ENCODE measurements around the gene HMG20A. TPM values are rescaled to one million over a fixed set of nuclear protein-coding genes. Genes with fewer than 3 reads are reported as not detected.

The HMG20A gene
- total and polyA plus RNA-seq, 2 of the 13 experiments (the other 11 are each of a cell fraction or from before 2014, with no cell fraction given): 28.0 to 35.2 TPM

GRCh38 chr15:77376770-77377169 lies 43.9 kb upstream of the HMG20A start:
- intact Hi-C loops (cut with micrococcal nuclease; ENCODE audit: unreplicated experiment) (no loop called here), in situ Hi-C loops (cut with HindIII; ENCODE audit: extremely low pct_ligation_motif_present, low pct_unique_long_range_greater_than_20kb) (no loop called here)
- Histone ChIP-seq H4K20me1 (ENCODE audit: insufficient read depth, low read length) (no peaks in the 10 kb centered on the region), H3K36me3 (replicated peaks in 1 of 2; ENCODE audit: control insufficient read depth in 1 of 2, insufficient read depth in 2 of 2, low read length in 2 of 2) (no peaks in the 10 kb centered on the region), H3K27ac (ENCODE audit: extremely low read length, insufficient read depth, low read length) (no peak overlapping the region), H3K4me2 (ENCODE audit: low read depth, low read length) (no peak overlapping the region), H3K9me3 (ENCODE audit: low read length) (no peaks in the 10 kb centered on the region), H3K4me3 (replicated peaks in 1 of 3; ENCODE audit: insufficient read depth in 1 of 3, low read depth in 2 of 3, low read length in 3 of 3) (no peak overlapping the region), H3K4me1 (ENCODE audit: insufficient read depth, low read length) (no peaks in the 10 kb centered on the region), H3K27me3 (ENCODE audit: control insufficient read depth in 1 of 2, insufficient read depth in 2 of 2, low read length in 2 of 2) (no peaks in the 10 kb centered on the region), H3K79me2 (ENCODE audit: insufficient read depth, low read length) (peaks cover 17% of the 10 kb centered on the region), H2AFZ (ENCODE audit: low read length) (no peak overlapping the region), H3K9ac (ENCODE audit: insufficient read depth, low read depth, low read length) (no peak overlapping the region)
- FAIRE-seq (no peak), ATAC-seq (no peak), DNase-seq (ENCODE audit: low spot score) (no peak)
- 97% methylated on average over 1 of the region's 1 CpG for WGBS (ENCODE audit: low lambda C conversion rate)
- BruUV-seq (replicated peaks): no TSS peak
- ChIA-PET POLR2A (no interaction called here), CTCF (ENCODE audit: low intra/inter-chr PET ratio, low total read pairs) (no interaction called here)
- no peak for TF ChIP-seq FOXC1 (CRISPR knock-in tag; IDR thresholded peaks at IDR 0.05; ENCODE audit: borderline replicate concordance)
- no peak for TF ChIP-seq MYC (CRISPR knock-in tag; IDR thresholded peaks at IDR 0.05; ENCODE audit: borderline replicate concordance)
- no peak for TF ChIP-seq NFIB (CRISPR knock-in tag; IDR thresholded peaks at IDR 0.05; ENCODE audit: borderline replicate concordance)
- no peak for TF ChIP-seq ATM (IDR thresholded peaks at IDR 0.05; ENCODE audit: borderline replicate concordance)
- TF ChIP-seq ZNF143 (CRISPR knock-in tag; IDR thresholded peaks at IDR 0.05): no peak
- TF ChIP-seq PLRG1 (conservative IDR thresholded peaks at IDR 0.05): no peak

GRCh38 chr15:77380033-77380432 lies 40.7 kb upstream of the HMG20A start:
- no peaks in the 10 kb centered on the region for H4K20me1 ChIP-seq (ENCODE audit: insufficient read depth, low read length)
- H3K27me3 ChIP-seq (ENCODE audit: control insufficient read depth in 1 of 2, insufficient read depth in 2 of 2, low read length in 2 of 2): no peaks in the 10 kb centered on the region
- no peak for FAIRE-seq
- H3K4me2 ChIP-seq (ENCODE audit: low read depth, low read length): no peak overlapping the region
- POLR2A ChIA-PET: no interaction called here
- ATAC-seq: no peak
- H3K79me2 ChIP-seq (ENCODE audit: insufficient read depth, low read length): peaks cover 14% of the 10 kb centered on the region
- no peak overlapping the region for H3K27ac ChIP-seq (ENCODE audit: extremely low read length, insufficient read depth, low read length)
- H3K4me1 ChIP-seq (ENCODE audit: insufficient read depth, low read length): no peaks in the 10 kb centered on the region
- no peak overlapping the region for H3K9ac ChIP-seq (ENCODE audit: insufficient read depth, low read depth, low read length)
- no peaks in the 10 kb centered on the region for H3K36me3 ChIP-seq (replicated peaks in 1 of 2; ENCODE audit: control insufficient read depth in 1 of 2, insufficient read depth in 2 of 2, low read length in 2 of 2)
- no peak overlapping the region for H2AFZ ChIP-seq (ENCODE audit: low read length)
- in situ Hi-C loops (cut with HindIII; ENCODE audit: extremely low pct_ligation_motif_present, low pct_unique_long_range_greater_than_20kb) (no loop called here), intact Hi-C loops (cut with micrococcal nuclease; ENCODE audit: unreplicated experiment) (no loop called here)
- CTCF ChIA-PET (ENCODE audit: low intra/inter-chr PET ratio, low total read pairs): no interaction called here
- TF ChIP-seq ZNF468 (CRISPR knock-in tag; IDR thresholded peaks at IDR 0.05) (no peak), E2F1 (CRISPR knock-in tag; IDR thresholded peaks at IDR 0.05) (no peak), FOSL2 (CRISPR knock-in tag; IDR thresholded peaks at IDR 0.05) (no peak), SRF (IDR thresholded peaks at IDR 0.05; ENCODE audit: low read depth, low read length) (no peak), KAT2B (IDR thresholded peaks at IDR 0.05; ENCODE audit: borderline replicate concordance, low read depth, low read length) (peak; percentile 76; the same call in 1 of the 2 replicates), ZBTB4 (CRISPR knock-in tag; IDR thresholded peaks at IDR 0.05; ENCODE audit: borderline replicate concordance) (no peak)
- no peaks in the 10 kb centered on the region for H3K9me3 ChIP-seq (ENCODE audit: low read length)
- no peak overlapping the region for H3K4me3 ChIP-seq (replicated peaks in 1 of 3; ENCODE audit: insufficient read depth in 1 of 3, low read depth in 2 of 3, low read length in 3 of 3)
- WGBS (ENCODE audit: low lambda C conversion rate): 95% methylated on average over 4 of the region's 4 CpGs
- BruUV-seq (replicated peaks): no TSS peak
- no peak for DNase-seq (ENCODE audit: low spot score)

Measured in HepG2 (cell line).